ENCODE data around the gene PRR33.

DNA sequence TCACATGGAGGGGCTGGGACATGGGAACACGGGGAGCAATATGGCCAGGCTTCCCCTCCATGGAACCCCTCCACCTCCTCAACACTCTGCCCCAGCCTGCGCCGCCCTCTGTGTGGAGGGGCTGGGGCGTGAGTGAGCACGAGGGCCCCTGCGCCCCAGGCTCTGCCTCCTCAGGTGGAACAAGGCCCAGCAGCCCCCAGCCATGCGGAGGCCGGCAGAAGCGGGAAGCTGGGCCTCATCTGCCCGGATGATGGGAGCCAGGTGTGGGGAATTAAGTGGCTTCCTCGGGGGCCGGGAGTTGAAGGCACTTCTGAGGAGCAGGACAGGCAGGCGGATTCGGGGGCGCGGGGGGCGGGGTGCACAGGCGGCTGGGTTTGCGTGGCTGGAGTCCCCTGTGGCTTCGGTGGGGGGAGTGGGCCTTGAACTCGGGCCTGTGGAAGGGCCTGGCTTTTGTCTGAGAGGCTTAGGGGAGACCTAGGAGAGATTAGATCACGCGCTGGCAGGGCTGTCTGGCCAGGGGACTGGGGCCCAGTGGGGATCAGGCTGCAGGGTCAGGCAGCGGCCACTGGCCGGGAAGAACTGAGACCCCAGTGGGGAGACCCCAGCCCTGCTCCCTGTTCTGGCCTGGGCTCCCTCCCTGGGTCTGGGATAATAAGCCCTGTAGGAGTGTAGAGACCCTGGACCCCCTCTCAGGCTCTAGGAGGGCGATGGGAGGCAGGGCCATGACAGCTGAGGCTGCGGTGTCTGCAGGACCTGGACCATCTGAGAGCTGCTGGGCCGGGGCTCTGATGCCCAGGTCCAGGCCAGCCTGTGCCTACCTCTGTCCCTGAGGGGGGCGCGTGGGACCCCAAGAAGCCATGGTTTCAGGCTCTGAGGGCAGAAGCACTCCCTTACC is 13.3 kb downstream of the PRR33 start:
- TF ChIP-seq, protein P1, sequence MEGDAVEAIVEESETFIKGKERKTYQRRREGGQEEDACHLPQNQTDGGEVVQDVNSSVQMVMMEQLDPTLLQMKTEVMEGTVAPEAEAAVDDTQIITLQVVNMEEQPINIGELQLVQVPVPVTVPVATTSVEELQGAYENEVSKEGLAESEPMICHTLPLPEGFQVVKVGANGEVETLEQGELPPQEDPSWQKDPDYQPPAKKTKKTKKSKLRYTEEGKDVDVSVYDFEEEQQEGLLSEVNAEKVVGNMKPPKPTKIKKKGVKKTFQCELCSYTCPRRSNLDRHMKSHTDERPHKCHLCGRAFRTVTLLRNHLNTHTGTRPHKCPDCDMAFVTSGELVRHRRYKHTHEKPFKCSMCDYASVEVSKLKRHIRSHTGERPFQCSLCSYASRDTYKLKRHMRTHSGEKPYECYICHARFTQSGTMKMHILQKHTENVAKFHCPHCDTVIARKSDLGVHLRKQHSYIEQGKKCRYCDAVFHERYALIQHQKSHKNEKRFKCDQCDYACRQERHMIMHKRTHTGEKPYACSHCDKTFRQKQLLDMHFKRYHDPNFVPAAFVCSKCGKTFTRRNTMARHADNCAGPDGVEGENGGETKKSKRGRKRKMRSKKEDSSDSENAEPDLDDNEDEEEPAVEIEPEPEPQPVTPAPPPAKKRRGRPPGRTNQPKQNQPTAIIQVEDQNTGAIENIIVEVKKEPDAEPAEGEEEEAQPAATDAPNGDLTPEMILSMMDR (conservative IDR thresholded peaks at IDR 0.05; ENCODE audit: low read depth, low read length) = no peak
- TF ChIP-seq EZH2 (IDR thresholded peaks at IDR 0.05; ENCODE audit: low read length, unreplicated experiment) = no peak
